Tibial nerve (tissue), 4 donors: ENCODE results near the gene AHCYL2.

Experiments used
- EP300 ChIP-seq, 2 donors: sonication (generic); formaldehyde crosslinking; IDR thresholded peaks; one replicate each; pipeline ENCODE4 v1.6.1; 2017; ENCODE audit warnings: antibody characterized with exemption in 2 of 2, mild to moderate bottlenecking in 1 of 2
- TF ChIP-seq, protein P1 (sequence below), 5 experiments: fragments of 200-600 bp in 3 of 5; fragments of 450-650 bp in 2 of 5; sonication (generic) in 3 of 5; IDR thresholded peaks; one replicate each; pipeline ENCODE4 v1.5.1; 2016 to 2019; ENCODE audit warnings: antibody characterized with exemption in 5 of 5, mild to moderate bottlenecking in 3 of 5, moderate library complexity in 2 of 5

DNA sequence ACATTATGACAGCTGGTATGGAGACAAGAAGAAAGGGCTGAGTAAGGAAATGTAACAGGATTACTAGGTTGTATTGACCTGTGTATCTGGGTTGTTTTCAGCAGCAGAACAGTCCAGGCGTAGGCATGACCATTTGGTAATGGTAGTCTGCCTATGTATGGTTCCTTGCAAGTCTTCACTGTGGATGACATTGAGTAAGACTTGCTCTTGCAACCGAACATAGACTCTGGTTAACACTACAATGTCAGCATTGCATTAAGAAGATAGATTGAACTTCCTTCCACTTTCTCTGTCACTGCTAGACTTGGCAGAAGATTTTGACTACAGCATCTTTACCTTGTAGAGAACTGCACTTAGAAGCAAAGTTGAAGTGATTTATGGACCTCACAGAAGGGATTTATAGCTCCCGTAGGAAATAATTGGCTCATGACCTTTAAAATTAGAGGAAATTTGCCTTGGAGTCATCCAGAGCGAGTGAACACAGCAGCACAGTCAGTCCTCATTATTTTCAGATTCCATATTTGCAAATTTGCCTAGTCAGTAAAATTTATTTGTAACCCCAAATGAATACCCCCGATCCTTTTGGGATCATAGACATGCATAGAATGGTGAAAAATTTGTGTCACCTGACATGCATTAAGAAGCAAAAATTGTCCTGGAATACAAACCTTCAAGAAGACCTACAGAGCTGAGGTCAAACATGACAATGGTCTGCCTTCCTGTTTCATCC lies 129.8 kb downstream of the AHCYL2 start:
- TF ChIP-seq EP300 (IDR thresholded peaks at IDR 0.05): no peak
- TF ChIP-seq, protein P1, sequence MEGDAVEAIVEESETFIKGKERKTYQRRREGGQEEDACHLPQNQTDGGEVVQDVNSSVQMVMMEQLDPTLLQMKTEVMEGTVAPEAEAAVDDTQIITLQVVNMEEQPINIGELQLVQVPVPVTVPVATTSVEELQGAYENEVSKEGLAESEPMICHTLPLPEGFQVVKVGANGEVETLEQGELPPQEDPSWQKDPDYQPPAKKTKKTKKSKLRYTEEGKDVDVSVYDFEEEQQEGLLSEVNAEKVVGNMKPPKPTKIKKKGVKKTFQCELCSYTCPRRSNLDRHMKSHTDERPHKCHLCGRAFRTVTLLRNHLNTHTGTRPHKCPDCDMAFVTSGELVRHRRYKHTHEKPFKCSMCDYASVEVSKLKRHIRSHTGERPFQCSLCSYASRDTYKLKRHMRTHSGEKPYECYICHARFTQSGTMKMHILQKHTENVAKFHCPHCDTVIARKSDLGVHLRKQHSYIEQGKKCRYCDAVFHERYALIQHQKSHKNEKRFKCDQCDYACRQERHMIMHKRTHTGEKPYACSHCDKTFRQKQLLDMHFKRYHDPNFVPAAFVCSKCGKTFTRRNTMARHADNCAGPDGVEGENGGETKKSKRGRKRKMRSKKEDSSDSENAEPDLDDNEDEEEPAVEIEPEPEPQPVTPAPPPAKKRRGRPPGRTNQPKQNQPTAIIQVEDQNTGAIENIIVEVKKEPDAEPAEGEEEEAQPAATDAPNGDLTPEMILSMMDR (IDR thresholded peaks at IDR 0.05): no peak
